Endodermal cell (in vitro differentiated cells): ENCODE results near the gene CMTM4. TPM values are rescaled to one million over a fixed set of nuclear protein-coding genes. Genes with fewer than 3 reads are reported as not detected.
A peak's percentile ranks its signal among the peaks of the same experiment; 100 is the strongest.

Source experiments
- DNase-seq: peaks from one replicate; pipeline ENCODE4 v3.0.0-alpha.2; 2017
- H3K27ac ChIP-seq: 2 replicates; pipeline ENCODE4 v1.5.1; 2013; ENCODE audit warnings: mild to moderate bottlenecking, low read depth, low read length, moderate library complexity
- H3K27me3 ChIP-seq: 2 replicates; pipeline ENCODE4 v1.6.1; 2013; ENCODE audit warnings: mild to moderate bottlenecking, low read length, moderate library complexity; ENCODE audit not compliant: insufficient read depth, control insufficient read depth, poor library complexity, severe bottlenecking
- H3K36me3 ChIP-seq: 2 replicates; pipeline ENCODE4 v1.7.0; 2013; ENCODE audit warnings: mild to moderate bottlenecking, low read length, moderate library complexity; ENCODE audit not compliant: control insufficient read depth, insufficient read depth
- H3K4me1 ChIP-seq: one replicate; pipeline ENCODE4 v1.7.0; 2013; ENCODE audit warnings: low read length; ENCODE audit not compliant: control insufficient read depth, insufficient read depth
- H3K4me3 ChIP-seq: 2 replicates; pipeline ENCODE4 v1.5.1; 2013; ENCODE audit warnings: mild to moderate bottlenecking, low read length, moderate library complexity
- H3K9ac ChIP-seq: 2 replicates; pipeline ENCODE4 v1.6.1; 2013; ENCODE audit warnings: mild to moderate bottlenecking, low read length, moderate library complexity; ENCODE audit not compliant: poor library complexity, severe bottlenecking; ENCODE audit errors: extremely low read depth
- H3K9me3 ChIP-seq: 2 replicates; pipeline ENCODE4 v1.6.1; 2013; ENCODE audit warnings: mild to moderate bottlenecking, low read length, moderate library complexity; ENCODE audit not compliant: control insufficient read depth
- H3K27ac Mint-ChIP-seq: 2 replicates; pipeline ENCODE4 v1.8.0; 2020; ENCODE audit warnings: mixed read lengths
- H3K27me3 Mint-ChIP-seq: 2 replicates; pipeline ENCODE4 v1.8.0; 2021; ENCODE audit warnings: mild to moderate bottlenecking, mixed read lengths; ENCODE audit not compliant: insufficient read depth
- H3K36me3 Mint-ChIP-seq: 2 replicates; pipeline ENCODE4 v1.8.0; 2020; ENCODE audit warnings: low read depth, mixed read lengths
- H3K4me1 Mint-ChIP-seq: 2 replicates; pipeline ENCODE4 v1.8.0; 2020; ENCODE audit warnings: mixed read lengths
- H3K4me3 Mint-ChIP-seq: 2 replicates; pipeline ENCODE4 v1.8.0; 2020; ENCODE audit warnings: mild to moderate bottlenecking, moderate library complexity, mixed read lengths
- H3K9me3 Mint-ChIP-seq: 2 replicates; pipeline ENCODE4 v1.8.0; 2020; ENCODE audit warnings: mild to moderate bottlenecking, mixed read lengths
- WGBS, 2 experiments: methylation state at CpG; one replicate each; pipeline versions ENCODE4 v1.1.5 to v1.1.7; 2013; ENCODE audit warnings: missing lambda C conversion rate in 2 of 2, mixed read lengths in 1 of 2; ENCODE audit not compliant: insufficient coverage in 1 of 2, insufficient read length in 1 of 2; 5-methylcytosine and 5-hydroxymethylcytosine counted together
- total RNA-seq, 2 donors: library from RNA; stranded (reverse); fragmentation: NEBNext Ultra II Directional in 1 of 2; extraction: Animal tissue kit (Norgen Biotek cat#: 25700) in 1 of 2; gene quantifications; 2 replicates in 1 of 2; 3 replicates in 1 of 2; pipeline ENCODE4 v1.2.1, GENCODE V29; 2021
- TF ChIP-seq, protein P1 (sequence below): fragments of 200-600 bp; sonication (generic); conservative IDR thresholded peaks from 2 replicates; pipeline ENCODE4 v1.5.0; 2021; ENCODE audit warnings: antibody characterized with exemption, mild to moderate bottlenecking

Gene CMTM4
- total RNA-seq, 2 donors from 2014 or later, result 68.2 to 76.2 TPM

DNA sequence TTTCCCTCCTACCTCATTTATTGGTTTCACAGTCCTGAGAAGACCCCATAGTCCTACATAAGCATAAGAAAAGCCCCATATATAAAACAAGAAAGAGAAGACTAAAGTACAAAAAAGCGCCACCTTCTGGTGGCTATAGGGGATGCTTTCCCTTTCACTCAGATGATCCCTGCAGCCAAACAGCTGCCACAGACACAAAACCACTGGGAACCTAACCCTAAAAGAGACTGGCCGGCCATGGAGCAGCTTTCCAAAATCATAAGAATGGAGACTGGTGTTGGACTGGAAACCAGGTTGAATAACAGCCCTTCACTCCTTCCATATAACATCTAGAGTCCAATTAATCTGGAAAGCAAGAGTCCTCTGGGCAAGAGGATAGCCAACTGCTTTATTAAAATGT lies 43.5 kb upstream of the CMTM4 start:
- H3K27ac ChIP-seq, result peak overlapping the region; percentile 52
- H3K27ac Mint-ChIP-seq, result peak overlapping the region; percentile 49

GRCh38 chr16:66735891-66736290 lies 39.3 kb upstream of the CMTM4 start:
- Histone ChIP-seq H3K27ac (no peak overlapping the region), H3K27me3 (no peaks in the 10 kb centered on the region), H3K4me1 (no peaks in the 10 kb centered on the region), H3K9me3 (no peaks in the 10 kb centered on the region), H3K4me3 (no peak overlapping the region), H3K9ac (no peak overlapping the region), H3K36me3 (peaks cover 95% of the 10 kb centered on the region)
- Mint-ChIP-seq H3K36me3 (peaks cover 82% of the 10 kb centered on the region), H3K4me3 (no peak overlapping the region), H3K9me3 (no peaks in the 10 kb centered on the region), H3K27ac (no peak overlapping the region), H3K27me3 (no peaks in the 10 kb centered on the region), H3K4me1 (peaks cover 5% of the 10 kb centered on the region)
- DNase-seq, result no peak
- TF ChIP-seq, protein P1, sequence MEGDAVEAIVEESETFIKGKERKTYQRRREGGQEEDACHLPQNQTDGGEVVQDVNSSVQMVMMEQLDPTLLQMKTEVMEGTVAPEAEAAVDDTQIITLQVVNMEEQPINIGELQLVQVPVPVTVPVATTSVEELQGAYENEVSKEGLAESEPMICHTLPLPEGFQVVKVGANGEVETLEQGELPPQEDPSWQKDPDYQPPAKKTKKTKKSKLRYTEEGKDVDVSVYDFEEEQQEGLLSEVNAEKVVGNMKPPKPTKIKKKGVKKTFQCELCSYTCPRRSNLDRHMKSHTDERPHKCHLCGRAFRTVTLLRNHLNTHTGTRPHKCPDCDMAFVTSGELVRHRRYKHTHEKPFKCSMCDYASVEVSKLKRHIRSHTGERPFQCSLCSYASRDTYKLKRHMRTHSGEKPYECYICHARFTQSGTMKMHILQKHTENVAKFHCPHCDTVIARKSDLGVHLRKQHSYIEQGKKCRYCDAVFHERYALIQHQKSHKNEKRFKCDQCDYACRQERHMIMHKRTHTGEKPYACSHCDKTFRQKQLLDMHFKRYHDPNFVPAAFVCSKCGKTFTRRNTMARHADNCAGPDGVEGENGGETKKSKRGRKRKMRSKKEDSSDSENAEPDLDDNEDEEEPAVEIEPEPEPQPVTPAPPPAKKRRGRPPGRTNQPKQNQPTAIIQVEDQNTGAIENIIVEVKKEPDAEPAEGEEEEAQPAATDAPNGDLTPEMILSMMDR, result no peak
- WGBS, 2 experiments, result 94 to 96% methylated on average over 2 to 4 of the region's 4 CpGs

More for the DNA sequence above, 43.5 kb upstream of the CMTM4 start:
- H3K4me3 Mint-ChIP-seq, result no peak overlapping the region
- Histone ChIP-seq H3K4me3 (no peak overlapping the region), H3K9ac (no peak overlapping the region), H3K4me1 (no peaks in the 10 kb centered on the region), H3K36me3 (peaks cover 92% of the 10 kb centered on the region), H3K9me3 (no peaks in the 10 kb centered on the region), H3K27me3 (no peaks in the 10 kb centered on the region)
- H3K27me3 Mint-ChIP-seq, result no peaks in the 10 kb centered on the region
- H3K4me1 Mint-ChIP-seq, result peaks cover 5% of the 10 kb centered on the region
- peaks cover 73% of the 10 kb centered on the region for H3K36me3 Mint-ChIP-seq
- TF ChIP-seq, protein P1, result peak; percentile 90
- 40% methylated on average over 2 of the region's 2 CpGs; no CpG with 5 or more reads in 1 of the 2 experiments for WGBS, 2 experiments
- peak; percentile 77 for DNase-seq
- no peaks in the 10 kb centered on the region for H3K9me3 Mint-ChIP-seq

DNA sequence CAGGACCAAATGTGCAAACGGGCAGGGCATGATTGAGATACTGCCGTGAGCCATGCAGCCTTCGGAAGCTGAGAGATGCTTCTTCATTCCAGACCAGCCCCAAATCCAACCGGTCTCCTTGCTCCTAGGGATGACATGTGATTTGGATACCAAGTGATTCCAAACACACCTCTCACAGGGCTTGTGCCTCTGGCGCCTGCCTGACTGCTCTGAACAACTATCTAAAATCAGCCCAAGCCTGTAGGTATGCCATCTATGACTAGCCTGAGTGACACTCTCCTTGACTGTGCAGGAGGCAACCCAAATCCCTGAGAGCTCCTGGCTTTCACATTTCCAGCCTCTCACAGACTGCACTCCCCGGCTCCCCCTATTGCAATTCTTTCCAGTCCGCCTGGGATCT lies 34.6 kb upstream of the CMTM4 start:
- DNase-seq, result no peak
- TF ChIP-seq, protein P1, result no peak
- H3K36me3 ChIP-seq, result peaks cover 88% of the 10 kb centered on the region
- no peaks in the 10 kb centered on the region for H3K9me3 Mint-ChIP-seq
- H3K27me3 ChIP-seq, result no peaks in the 10 kb centered on the region
- H3K36me3 Mint-ChIP-seq, result peaks cover 82% of the 10 kb centered on the region
- H3K4me1 ChIP-seq, result peaks cover 3% of the 10 kb centered on the region
- H3K27ac Mint-ChIP-seq, result peak overlapping the region; percentile 7
- no peak overlapping the region for H3K4me3 Mint-ChIP-seq
- 76 to 80% methylated on average over 5 to 7 of the region's 7 CpGs for WGBS, 2 experiments
- H3K27ac ChIP-seq, result no peak overlapping the region
- no peaks in the 10 kb centered on the region for H3K27me3 Mint-ChIP-seq
- peaks cover 8% of the 10 kb centered on the region for H3K4me1 Mint-ChIP-seq
- no peak overlapping the region for H3K4me3 ChIP-seq
- H3K9ac ChIP-seq, result no peak overlapping the region
- no peaks in the 10 kb centered on the region for H3K9me3 ChIP-seq
